HG03460 (cell line): ENCODE data around the gene CREM.

Source experiments
- ATAC-seq: cut with Tn5 transposase; IDR thresholded peaks from one replicate; pipeline ENCODE4 v1.9.1; 2021; ENCODE audit not compliant: unreplicated experiment

CREM gene

DNA sequence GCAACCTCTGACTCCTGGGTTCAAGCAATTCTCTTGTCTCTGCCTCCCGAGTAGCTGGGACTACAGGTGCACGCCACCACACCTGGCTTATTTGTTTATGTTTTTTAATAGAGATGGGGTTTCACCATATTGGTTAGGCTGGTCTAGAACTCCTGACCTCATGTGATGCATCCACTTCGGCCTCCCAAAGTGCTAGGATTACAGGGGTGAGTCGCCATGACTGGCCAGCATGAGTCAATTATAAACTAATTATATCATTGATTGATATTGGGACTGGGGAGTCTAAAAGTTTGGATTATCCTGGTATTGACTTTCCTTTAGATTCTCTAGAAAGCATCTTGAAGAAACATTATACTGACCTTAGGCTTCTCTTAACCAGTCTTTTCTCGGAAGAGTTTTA, 135.8 kb downstream of the CREM start:
- ATAC-seq = no peak
